Suprapubic skin (tissue), 4 donors: ENCODE data around the gene ZNF732. TPM values are rescaled to one million over a fixed set of nuclear protein-coding genes. Genes with fewer than 3 reads are reported as not detected.

Experiments
- DNase-seq, 2 donors: peaks; one replicate each; pipeline ENCODE4 v3.0.0-alpha.2; 2019; ENCODE audit warnings: low spot score in 2 of 2
- H3K27ac ChIP-seq: fragments of 200-600 bp; sonication (generic); one replicate; pipeline ENCODE4 v1.5.1; 2019
- H3K27me3 ChIP-seq: fragments of 200-600 bp; sonication (generic); one replicate; pipeline ENCODE4 v1.5.1; 2019
- H3K36me3 ChIP-seq: fragments of 200-600 bp; sonication (generic); one replicate; pipeline ENCODE4 v1.5.1; 2019
- H3K4me1 ChIP-seq: fragments of 200-600 bp; sonication (generic); one replicate; pipeline ENCODE4 v1.5.1; 2019
- H3K4me3 ChIP-seq: fragments of 200-600 bp; sonication (generic); one replicate; pipeline ENCODE4 v1.5.1; 2019; ENCODE audit warnings: mild to moderate bottlenecking
- H3K9me3 ChIP-seq: fragments of 200-600 bp; sonication (generic); one replicate; pipeline ENCODE4 v1.5.1; 2019
- EP300 ChIP-seq: sonication (generic); formaldehyde crosslinking; IDR thresholded peaks from one replicate; pipeline ENCODE4 v1.6.1; 2017; ENCODE audit warnings: antibody characterized with exemption
- POLR2A ChIP-seq, 2 donors: fragments of 450-650 bp; IDR thresholded peaks; one replicate each; pipeline ENCODE4 v1.6.1; 2017; ENCODE audit warnings: antibody characterized with exemption in 2 of 2, mild to moderate bottlenecking in 2 of 2, moderate library complexity in 2 of 2
- POLR2AphosphoS5 ChIP-seq, 3 donors: sonication (generic); formaldehyde crosslinking; IDR thresholded peaks; one replicate each; pipeline ENCODE4 v1.6.1; 2017; ENCODE audit warnings: antibody characterized with exemption in 3 of 3
- WGBS: methylation state at CpG from one replicate; pipeline ENCODE4 v1.1.5; 2018; 5-methylcytosine and 5-hydroxymethylcytosine counted together
- total RNA-seq, 4 donors: library from RNA; depleted of rRNA; stranded (reverse); fragments of >200 nt; gene quantifications; one replicate each; pipeline ENCODE4 v1.1.0, GENCODE V29; 2016
- TF ChIP-seq, protein P1 (sequence below), 2 donors: fragments of 200-600 bp in 1 of 2; fragments of 450-650 bp in 1 of 2; sonication (generic) in 1 of 2; IDR thresholded peaks; one replicate each; pipeline ENCODE4 v1.5.1; 2016 to 2019; ENCODE audit warnings: antibody characterized with exemption in 2 of 2, mild to moderate bottlenecking in 1 of 2, moderate library complexity in 1 of 2

Gene ZNF732
- total RNA-seq, 4 donors from 2014 or later: 1.0 to 2.3 (median 1.7) TPM

DNA sequence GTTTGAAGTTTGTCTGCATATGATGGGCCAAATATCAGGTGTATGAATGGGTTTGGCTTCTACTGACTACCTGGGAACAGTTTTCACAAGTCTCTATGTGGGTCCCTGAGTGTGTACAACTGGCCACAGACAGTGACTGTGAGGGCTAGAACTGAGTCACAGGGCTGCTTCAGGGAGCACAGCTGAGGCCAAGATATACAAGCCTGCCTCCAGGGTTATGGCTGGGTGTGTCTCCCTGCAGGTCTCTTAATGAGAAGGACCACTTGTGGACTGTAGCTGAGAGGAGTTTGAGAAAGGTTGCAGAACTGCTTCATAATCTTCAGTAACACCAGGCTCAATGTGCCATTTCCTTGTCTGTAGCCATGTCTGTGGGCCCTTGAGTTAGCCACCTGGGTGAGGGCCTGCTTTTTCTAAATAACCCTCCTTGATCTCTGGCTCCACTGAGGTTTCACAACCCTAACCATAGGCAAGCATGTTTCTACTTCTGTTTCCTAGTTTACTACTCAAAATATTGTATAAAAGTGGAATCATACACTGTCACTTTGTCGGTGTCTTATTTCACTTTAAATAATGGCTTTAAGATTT, 81.3 kb downstream of the ZNF732 start:
- Histone ChIP-seq H3K9me3 (peaks cover 24% of the 10 kb centered on the region), H3K27me3 (no peaks in the 10 kb centered on the region), H3K27ac (no peak overlapping the region), H3K4me3 (no peak overlapping the region), H3K4me1 (no peaks in the 10 kb centered on the region), H3K36me3 (no peaks in the 10 kb centered on the region)
- 98% methylated on average over 1 of the region's 1 CpG for WGBS
- DNase-seq: no peak
- no peak for TF ChIP-seq POLR2AphosphoS5 (IDR thresholded peaks at IDR 0.05)
- no peak for TF ChIP-seq EP300
- no peak for TF ChIP-seq POLR2A (IDR thresholded peaks at IDR 0.05)
- TF ChIP-seq, protein P1, sequence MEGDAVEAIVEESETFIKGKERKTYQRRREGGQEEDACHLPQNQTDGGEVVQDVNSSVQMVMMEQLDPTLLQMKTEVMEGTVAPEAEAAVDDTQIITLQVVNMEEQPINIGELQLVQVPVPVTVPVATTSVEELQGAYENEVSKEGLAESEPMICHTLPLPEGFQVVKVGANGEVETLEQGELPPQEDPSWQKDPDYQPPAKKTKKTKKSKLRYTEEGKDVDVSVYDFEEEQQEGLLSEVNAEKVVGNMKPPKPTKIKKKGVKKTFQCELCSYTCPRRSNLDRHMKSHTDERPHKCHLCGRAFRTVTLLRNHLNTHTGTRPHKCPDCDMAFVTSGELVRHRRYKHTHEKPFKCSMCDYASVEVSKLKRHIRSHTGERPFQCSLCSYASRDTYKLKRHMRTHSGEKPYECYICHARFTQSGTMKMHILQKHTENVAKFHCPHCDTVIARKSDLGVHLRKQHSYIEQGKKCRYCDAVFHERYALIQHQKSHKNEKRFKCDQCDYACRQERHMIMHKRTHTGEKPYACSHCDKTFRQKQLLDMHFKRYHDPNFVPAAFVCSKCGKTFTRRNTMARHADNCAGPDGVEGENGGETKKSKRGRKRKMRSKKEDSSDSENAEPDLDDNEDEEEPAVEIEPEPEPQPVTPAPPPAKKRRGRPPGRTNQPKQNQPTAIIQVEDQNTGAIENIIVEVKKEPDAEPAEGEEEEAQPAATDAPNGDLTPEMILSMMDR (IDR thresholded peaks at IDR 0.05): no peak

Other genes starting within 250 kb of the ZNF732 start
- gene ZNF718, start 181.0 kb downstream of the ZNF732 start, total RNA-seq: 10 to 100 TPM in 2 of 4 donors, 1 to 10 TPM in 2; 3.4 to 20.5 (median 10.1) TPM
- 10 to 100 TPM in 2 of 4 donors, 1 to 10 TPM in 2; 5.6 to 40.6 (median 12.0) TPM for gene ZNF141, start 32.3 kb upstream of the ZNF732 start, total RNA-seq
- 10 to 100 TPM; 25.8 to 57.0 (median 41.5) TPM for gene ZNF721, start 193.7 kb upstream of the ZNF732 start, total RNA-seq
- 100 to 1,000 TPM in 1 of 4 donors, 10 to 100 TPM in 3; 44.8 to 148 (median 59.2) TPM for gene PIGG, start 193.7 kb upstream of the ZNF732 start, total RNA-seq